ENCODE measurements around the gene CSF1. TPM values are rescaled to one million over a fixed set of nuclear protein-coding genes. Genes with fewer than 3 reads are reported as not detected.

Gene CSF1
- total and polyA plus RNA-seq, 2 of the 13 experiments (the other 11 are each of a cell fraction or from before 2014, with no cell fraction given): 4.6 to 13.3 TPM

DNA sequence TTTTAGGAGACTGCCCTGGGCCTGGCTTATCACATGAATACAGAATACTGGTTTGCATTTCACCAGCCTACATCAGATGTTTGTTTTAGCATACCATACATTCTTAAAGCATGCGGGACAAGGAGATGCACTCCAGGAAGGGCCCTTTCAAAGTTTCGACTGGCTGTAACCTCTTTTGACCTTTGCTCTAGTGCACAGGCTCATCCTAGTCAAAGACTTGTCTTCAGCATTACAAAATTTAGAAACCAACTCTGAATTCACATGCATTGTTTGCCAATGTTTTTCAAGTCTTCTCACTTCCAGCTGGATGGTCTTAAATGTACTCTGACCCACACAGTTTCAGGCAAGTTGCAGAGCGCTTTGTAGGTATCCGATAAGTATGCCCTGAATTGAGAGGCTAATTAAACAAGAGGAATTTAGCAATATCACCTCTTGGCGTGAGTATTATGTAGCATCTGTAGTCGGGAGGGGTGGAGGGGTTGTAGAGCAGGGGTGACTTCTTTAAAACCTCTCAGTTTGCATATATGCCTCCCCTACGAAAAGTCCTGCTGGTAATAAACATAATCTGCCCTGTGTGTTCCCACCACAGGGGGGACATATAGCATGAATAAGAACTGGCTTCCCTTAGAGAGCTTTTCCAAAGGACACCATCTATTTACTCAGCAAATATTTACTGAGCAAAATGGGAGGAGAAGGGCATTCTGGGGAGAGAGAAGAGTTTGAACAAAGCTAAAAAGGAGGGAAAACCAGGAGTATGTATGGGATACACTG is 49.5 kb downstream of the CSF1 start (continued):
- TF ChIP-seq, protein P1, sequence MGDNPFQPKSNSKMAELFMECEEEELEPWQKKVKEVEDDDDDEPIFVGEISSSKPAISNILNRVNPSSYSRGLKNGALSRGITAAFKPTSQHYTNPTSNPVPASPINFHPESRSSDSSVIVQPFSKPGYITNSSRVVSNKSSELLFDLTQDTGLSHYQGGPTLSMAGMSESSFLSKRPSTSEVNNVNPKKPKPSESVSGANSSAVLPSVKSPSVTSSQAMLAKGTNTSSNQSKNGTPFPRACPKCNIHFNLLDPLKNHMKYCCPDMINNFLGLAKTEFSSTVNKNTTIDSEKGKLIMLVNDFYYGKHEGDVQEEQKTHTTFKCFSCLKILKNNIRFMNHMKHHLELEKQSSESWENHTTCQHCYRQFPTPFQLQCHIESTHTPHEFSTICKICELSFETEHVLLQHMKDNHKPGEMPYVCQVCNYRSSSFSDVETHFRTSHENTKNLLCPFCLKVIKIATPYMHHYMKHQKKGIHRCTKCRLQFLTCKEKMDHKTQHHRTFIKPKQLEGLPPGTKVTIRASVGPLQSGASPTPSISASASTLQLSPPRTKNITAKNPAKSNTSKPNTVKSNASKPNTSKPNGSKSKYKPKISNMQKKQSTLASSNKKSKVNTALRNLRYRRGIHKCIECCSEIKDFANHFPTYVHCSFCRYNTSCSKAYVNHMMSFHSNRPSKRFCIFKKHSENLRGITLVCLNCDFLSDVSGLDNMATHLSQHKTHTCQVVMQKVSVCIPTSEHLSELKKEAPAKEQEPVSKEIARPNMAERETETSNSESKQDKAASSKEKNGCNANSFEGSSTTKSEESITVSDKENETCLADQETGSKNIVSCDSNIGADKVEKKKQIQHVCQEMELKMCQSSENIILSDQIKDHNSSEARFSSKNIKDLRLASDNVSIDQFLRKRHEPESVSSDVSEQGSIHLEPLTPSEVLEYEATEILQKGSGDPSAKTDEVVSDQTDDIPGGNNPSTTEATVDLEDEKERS (CRISPR knock-in tag; IDR thresholded peaks at IDR 0.05): no peak
- TF ChIP-seq ZFAT (CRISPR knock-in tag; conservative IDR thresholded peaks at IDR 0.05) (0 out of 2 replicates have a peak, but pooled peaks have one; percentile 42), ETV6 (CRISPR knock-in tag; conservative IDR thresholded peaks at IDR 0.05) (no peak), KDM6A (CRISPR knock-in tag; IDR thresholded peaks at IDR 0.05; ENCODE audit: low read depth) (peak; percentile 86), ZNF282 (IDR thresholded peaks at IDR 0.05; ENCODE audit: partially characterized antibody) (no peak), TGIF2 (CRISPR knock-in tag; IDR thresholded peaks at IDR 0.05) (no peak), ISL2 (CRISPR knock-in tag; IDR thresholded peaks at IDR 0.05) (peak; percentile 64), NONO (IDR thresholded peaks at IDR 0.05) (no peak), NONO (CRISPR knock-in tag; conservative IDR thresholded peaks at IDR 0.05) (peak; percentile 37; the same call in 1 of the 2 replicates), ZNF569 (CRISPR knock-in tag; IDR thresholded peaks at IDR 0.05; ENCODE audit: borderline replicate concordance) (no peak), ZNF883 (CRISPR knock-in tag; IDR thresholded peaks at IDR 0.05; ENCODE audit: not compliant biosample characterization) (no peak), SMARCE1 (IDR thresholded peaks at IDR 0.05; ENCODE audit: borderline replicate concordance) (no peak), ONECUT2 (CRISPR knock-in tag; IDR thresholded peaks at IDR 0.05) (peak; percentile 7; the same call in 1 of the 2 replicates), RAD51 (IDR thresholded peaks at IDR 0.05; ENCODE audit: borderline replicate concordance) (no peak), ZNF563 (CRISPR knock-in tag; IDR thresholded peaks at IDR 0.05) (no peak), CC2D1A (CRISPR knock-in tag; IDR thresholded peaks at IDR 0.05) (no peak), STAT5B (CRISPR knock-in tag; IDR thresholded peaks at IDR 0.05) (no peak), SALL1 (CRISPR knock-in tag; IDR thresholded peaks at IDR 0.05) (peak; percentile 31; the same call in 1 of the 2 replicates), ZNF205 (CRISPR knock-in tag; IDR thresholded peaks at IDR 0.05) (0 out of 2 replicates have a peak, but pooled peaks have one; percentile 9), ZNF260 (CRISPR knock-in tag; IDR thresholded peaks at IDR 0.05; ENCODE audit: borderline replicate concordance, low read depth) (no peak), REXO4 (CRISPR knock-in tag; IDR thresholded peaks at IDR 0.05; ENCODE audit: borderline replicate concordance) (no peak)
- TF ChIP-seq, protein P2, sequence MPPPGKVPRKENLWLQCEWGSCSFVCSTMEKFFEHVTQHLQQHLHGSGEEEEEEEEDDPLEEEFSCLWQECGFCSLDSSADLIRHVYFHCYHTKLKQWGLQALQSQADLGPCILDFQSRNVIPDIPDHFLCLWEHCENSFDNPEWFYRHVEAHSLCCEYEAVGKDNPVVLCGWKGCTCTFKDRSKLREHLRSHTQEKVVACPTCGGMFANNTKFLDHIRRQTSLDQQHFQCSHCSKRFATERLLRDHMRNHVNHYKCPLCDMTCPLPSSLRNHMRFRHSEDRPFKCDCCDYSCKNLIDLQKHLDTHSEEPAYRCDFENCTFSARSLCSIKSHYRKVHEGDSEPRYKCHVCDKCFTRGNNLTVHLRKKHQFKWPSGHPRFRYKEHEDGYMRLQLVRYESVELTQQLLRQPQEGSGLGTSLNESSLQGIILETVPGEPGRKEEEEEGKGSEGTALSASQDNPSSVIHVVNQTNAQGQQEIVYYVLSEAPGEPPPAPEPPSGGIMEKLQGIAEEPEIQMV (CRISPR knock-in tag; IDR thresholded peaks at IDR 0.05; ENCODE audit: low read depth): no peak
- TF ChIP-seq, protein P3, sequence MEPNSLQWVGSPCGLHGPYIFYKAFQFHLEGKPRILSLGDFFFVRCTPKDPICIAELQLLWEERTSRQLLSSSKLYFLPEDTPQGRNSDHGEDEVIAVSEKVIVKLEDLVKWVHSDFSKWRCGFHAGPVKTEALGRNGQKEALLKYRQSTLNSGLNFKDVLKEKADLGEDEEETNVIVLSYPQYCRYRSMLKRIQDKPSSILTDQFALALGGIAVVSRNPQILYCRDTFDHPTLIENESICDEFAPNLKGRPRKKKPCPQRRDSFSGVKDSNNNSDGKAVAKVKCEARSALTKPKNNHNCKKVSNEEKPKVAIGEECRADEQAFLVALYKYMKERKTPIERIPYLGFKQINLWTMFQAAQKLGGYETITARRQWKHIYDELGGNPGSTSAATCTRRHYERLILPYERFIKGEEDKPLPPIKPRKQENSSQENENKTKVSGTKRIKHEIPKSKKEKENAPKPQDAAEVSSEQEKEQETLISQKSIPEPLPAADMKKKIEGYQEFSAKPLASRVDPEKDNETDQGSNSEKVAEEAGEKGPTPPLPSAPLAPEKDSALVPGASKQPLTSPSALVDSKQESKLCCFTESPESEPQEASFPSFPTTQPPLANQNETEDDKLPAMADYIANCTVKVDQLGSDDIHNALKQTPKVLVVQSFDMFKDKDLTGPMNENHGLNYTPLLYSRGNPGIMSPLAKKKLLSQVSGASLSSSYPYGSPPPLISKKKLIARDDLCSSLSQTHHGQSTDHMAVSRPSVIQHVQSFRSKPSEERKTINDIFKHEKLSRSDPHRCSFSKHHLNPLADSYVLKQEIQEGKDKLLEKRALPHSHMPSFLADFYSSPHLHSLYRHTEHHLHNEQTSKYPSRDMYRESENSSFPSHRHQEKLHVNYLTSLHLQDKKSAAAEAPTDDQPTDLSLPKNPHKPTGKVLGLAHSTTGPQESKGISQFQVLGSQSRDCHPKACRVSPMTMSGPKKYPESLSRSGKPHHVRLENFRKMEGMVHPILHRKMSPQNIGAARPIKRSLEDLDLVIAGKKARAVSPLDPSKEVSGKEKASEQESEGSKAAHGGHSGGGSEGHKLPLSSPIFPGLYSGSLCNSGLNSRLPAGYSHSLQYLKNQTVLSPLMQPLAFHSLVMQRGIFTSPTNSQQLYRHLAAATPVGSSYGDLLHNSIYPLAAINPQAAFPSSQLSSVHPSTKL (CRISPR knock-in tag; IDR thresholded peaks at IDR 0.05): peak; percentile 89

Measured in HepG2 (cell line).